B cell (primary cell): ENCODE data around the gene MFSD6. TPM values are rescaled to one million over a fixed set of nuclear protein-coding genes. Genes with fewer than 3 reads are reported as not detected.

Experiments
- ATAC-seq: fragments of 200-7000 bp; cut with Tn5 transposase; one replicate; pipeline ENCODE4 v1.10.0; 2021; ENCODE audit warnings: low read depth, mild to moderate bottlenecking, moderate number of reproducible peaks, moderate library complexity
- CTCF ChIA-PET: fragments of 350-600 bp; sonication (Branson Sonifier 250); formaldehyde crosslinking; loops from one replicate; lab custom pipeline; 2021; ENCODE audit warnings: antibody characterized with exemption, inconsistent platforms; lab: Charles Lee
- POLR2A ChIA-PET: fragments of 350-600 bp; sonication (Branson Sonifier 250); formaldehyde crosslinking; loops from one replicate; lab custom pipeline; 2021; ENCODE audit warnings: antibody characterized with exemption; lab: Charles Lee
- DNase-seq: peaks from one replicate; pipeline ENCODE4 v3.0.0; 2013
- H2AFZ ChIP-seq: 2 replicates; pipeline ENCODE4 v1.6.1; 2012; ENCODE audit warnings: mild to moderate bottlenecking, low read depth, low read length; ENCODE audit not compliant: insufficient read depth, poor library complexity, severe bottlenecking
- H3K27ac ChIP-seq, 2 donors: 1 replicate in 1 of 2; 2 replicates in 1 of 2; pipeline ENCODE4 v1.5.1; 2012 to 2013; ENCODE audit warnings: low read length in 2 of 2, mild to moderate bottlenecking in 2 of 2, moderate library complexity in 1 of 2
- H3K27me3 ChIP-seq, 4 experiments: fragments of 200-600 bp in 1 of 4; sonication (generic) in 1 of 4; replicated peaks in 1 of 4; 1 replicate in 2 of 4; 2 replicates in 2 of 4; pipeline versions ENCODE4 v1.6.1 to v1.7.0; 2013 to 2016; ENCODE audit warnings: low read length in 3 of 4, mild to moderate bottlenecking in 2 of 4, mixed read lengths in 1 of 4, moderate library complexity in 1 of 4; ENCODE audit not compliant: insufficient read depth in 4 of 4, control insufficient read depth in 3 of 4; ENCODE audit errors: control extremely low read depth in 1 of 4
- H3K36me3 ChIP-seq, 2 experiments: replicated peaks in 1 of 2; 1 replicate in 1 of 2; 2 replicates in 1 of 2; pipeline versions ENCODE4 v1.6.1 to v1.7.1; 2013; ENCODE audit warnings: low read length in 1 of 2; ENCODE audit not compliant: insufficient read depth in 2 of 2, control insufficient read depth in 1 of 2; ENCODE audit errors: control extremely low read depth in 1 of 2, extremely low read depth in 1 of 2
- H3K4me1 ChIP-seq, 2 donors: fragments of 200-600 bp in 1 of 2; sonication (generic) in 1 of 2; 1 replicate in 1 of 2; 2 replicates in 1 of 2; pipeline versions ENCODE4 v1.5.1 to v1.6.1; 2013 to 2017; ENCODE audit warnings: low read length in 2 of 2; ENCODE audit not compliant: control insufficient read depth in 2 of 2, insufficient read depth in 2 of 2
- H3K4me2 ChIP-seq: replicated peaks from 2 replicates; pipeline ENCODE3; 2012; ENCODE audit warnings: mild to moderate bottlenecking, low read depth, low read length; ENCODE audit not compliant: poor library complexity, severe bottlenecking
- H3K4me3 ChIP-seq, 5 experiments: fragments of 200-600 bp in 1 of 5; sonication (generic) in 1 of 5; 1 replicate in 3 of 5; 2 replicates in 2 of 5; pipeline versions ENCODE4 v1.5.1 to v1.7.0; 2011 to 2016; ENCODE audit warnings: low read length in 4 of 5, mild to moderate bottlenecking in 4 of 5, low read depth in 2 of 5, control low read depth in 1 of 5, moderate library complexity in 1 of 5; ENCODE audit not compliant: insufficient read depth in 1 of 5; ENCODE audit errors: control extremely low read depth in 1 of 5, extremely low read depth in 1 of 5
- H3K79me2 ChIP-seq: fragments of 200-600 bp; sonication (generic); one replicate; pipeline ENCODE4 v1.6.0; 2016; ENCODE audit warnings: low read length; ENCODE audit not compliant: control insufficient read depth, insufficient read depth
- H3K9ac ChIP-seq: fragments of 200-600 bp; sonication (generic); 2 replicates; pipeline ENCODE4 v1.6.1; 2017; ENCODE audit warnings: mild to moderate bottlenecking, low read length, moderate library complexity
- H3K9me3 ChIP-seq, 3 donors: one replicate each; pipeline versions ENCODE4 v1.6.1 to v1.7.1; 2013; ENCODE audit warnings: low read length in 2 of 3; ENCODE audit not compliant: control insufficient read depth in 2 of 3, insufficient read depth in 1 of 3; ENCODE audit errors: control extremely low read depth in 1 of 3
- H4K20me1 ChIP-seq: 2 replicates; pipeline ENCODE4 v1.6.0; 2012; ENCODE audit warnings: mild to moderate bottlenecking, low read length; ENCODE audit not compliant: insufficient read depth, control insufficient read depth, poor library complexity, severe bottlenecking
- H3K27ac Mint-ChIP-seq: one replicate; pipeline ENCODE4 v1.8.0; 2021; ENCODE audit warnings: mixed read lengths
- H3K27me3 Mint-ChIP-seq: one replicate; pipeline ENCODE4 v1.8.0; 2021; ENCODE audit warnings: mixed read lengths
- H3K4me1 Mint-ChIP-seq: one replicate; pipeline ENCODE4 v1.8.0; 2021; ENCODE audit warnings: mixed read lengths
- H3K4me3 Mint-ChIP-seq: one replicate; pipeline ENCODE4 v1.8.0; 2021; ENCODE audit warnings: mixed read lengths
- H3K9me3 Mint-ChIP-seq: one replicate; pipeline ENCODE4 v1.8.0; 2022; ENCODE audit warnings: mixed read lengths; ENCODE audit not compliant: insufficient read depth
- EZH2 ChIP-seq: IDR thresholded peaks from 2 replicates; pipeline ENCODE4 v1.6.1; 2012; ENCODE audit warnings: borderline replicate concordance, low read depth, mild to moderate bottlenecking, moderate library complexity, low read length; ENCODE audit not compliant: insufficient read depth, poor library complexity, severe bottlenecking
- WGBS: methylation state at CpG from one replicate; pipeline ENCODE4 v1.1.5; 2013; ENCODE audit warnings: missing lambda C conversion rate; ENCODE audit not compliant: insufficient coverage; 5-methylcytosine and 5-hydroxymethylcytosine counted together
- intact Hi-C: fragments of 100-400 bp; cut with micrococcal nuclease; formaldehyde crosslinking; loops from one replicate; pipeline ENCODE4 v1.10.0; 2022
- polyA plus RNA-seq: library from polyadenylated mRNA; depleted of rRNA; stranded (reverse); fragments of >200 nt; gene quantifications from 2 replicates; pipeline ENCODE4 v1.2.3, GENCODE V29; 2012
- total RNA-seq, 2 donors: library from RNA; stranded (reverse); fragments of 120-200 nt in 1 of 2; gene quantifications; 1 replicate in 1 of 2; 2 replicates in 1 of 2; pipeline versions ENCODE4 v1.2.3 to v1.2.4, GENCODE V29; 2013 to 2022
- TF ChIP-seq, protein P1 (sequence below): fragments of 200-600 bp; IDR thresholded peaks from one replicate; pipeline ENCODE4 v1.8.0; 2022; ENCODE audit warnings: antibody characterized with exemption, mild to moderate bottlenecking

MFSD6 gene
- total and polyA plus RNA-seq, 2 donors (not counting 1 experiment from before 2014, with no cell fraction given): 13.5 to 33.8 TPM

- intact Hi-C loops: no loop called here
- no peak for DNase-seq
- Histone ChIP-seq H3K36me3 (peaks cover 16 to 27% of the 10 kb centered on the region in 2 experiments), H3K9ac (no peak overlapping the region), H3K27ac (no peak overlapping the region), H3K4me1 (peaks cover 6 to 8% of the 10 kb centered on the region in 2 donors), H3K79me2 (peaks cover 75% of the 10 kb centered on the region), H3K9me3 (peaks cover 0 to 3% (median 0%) of the 10 kb centered on the region in 3 donors), H3K4me2 (no peak overlapping the region), H4K20me1 (peaks cover 35% of the 10 kb centered on the region), H3K4me3 (no peak overlapping the region), H2AFZ (no peak overlapping the region), H3K27me3 (no peaks in the 10 kb centered on the region)
- no peak overlapping the region for H3K4me3 Mint-ChIP-seq
- H3K9me3 Mint-ChIP-seq: no peaks in the 10 kb centered on the region
- H3K27ac Mint-ChIP-seq: no peak overlapping the region
- TF ChIP-seq EZH2: no peak
- TF ChIP-seq, protein P1, sequence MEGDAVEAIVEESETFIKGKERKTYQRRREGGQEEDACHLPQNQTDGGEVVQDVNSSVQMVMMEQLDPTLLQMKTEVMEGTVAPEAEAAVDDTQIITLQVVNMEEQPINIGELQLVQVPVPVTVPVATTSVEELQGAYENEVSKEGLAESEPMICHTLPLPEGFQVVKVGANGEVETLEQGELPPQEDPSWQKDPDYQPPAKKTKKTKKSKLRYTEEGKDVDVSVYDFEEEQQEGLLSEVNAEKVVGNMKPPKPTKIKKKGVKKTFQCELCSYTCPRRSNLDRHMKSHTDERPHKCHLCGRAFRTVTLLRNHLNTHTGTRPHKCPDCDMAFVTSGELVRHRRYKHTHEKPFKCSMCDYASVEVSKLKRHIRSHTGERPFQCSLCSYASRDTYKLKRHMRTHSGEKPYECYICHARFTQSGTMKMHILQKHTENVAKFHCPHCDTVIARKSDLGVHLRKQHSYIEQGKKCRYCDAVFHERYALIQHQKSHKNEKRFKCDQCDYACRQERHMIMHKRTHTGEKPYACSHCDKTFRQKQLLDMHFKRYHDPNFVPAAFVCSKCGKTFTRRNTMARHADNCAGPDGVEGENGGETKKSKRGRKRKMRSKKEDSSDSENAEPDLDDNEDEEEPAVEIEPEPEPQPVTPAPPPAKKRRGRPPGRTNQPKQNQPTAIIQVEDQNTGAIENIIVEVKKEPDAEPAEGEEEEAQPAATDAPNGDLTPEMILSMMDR: no peak
- no peaks in the 10 kb centered on the region for H3K27me3 Mint-ChIP-seq
- ATAC-seq: no peak
- POLR2A ChIA-PET: no interaction called here
- WGBS: 100% methylated on average over 4 of the region's 5 CpGs
- CTCF ChIA-PET: no interaction called here
- H3K4me1 Mint-ChIP-seq: peaks cover 48% of the 10 kb centered on the region
These were observed 28.4 kb downstream of the MFSD6 start for GRCh38 chr2:190436557-190436956.

GRCh38 chr2:190440113-190440512 is 32.0 kb downstream of the MFSD6 start:
- intact Hi-C loops: no loop called here
- ATAC-seq (no peak), DNase-seq (no peak)
- Histone ChIP-seq H4K20me1 (peaks cover 33% of the 10 kb centered on the region), H2AFZ (no peak overlapping the region), H3K4me1 (peaks cover 0 to under 1% of the 10 kb centered on the region in 2 donors), H3K4me2 (no peak overlapping the region), H3K27ac (no peak overlapping the region), H3K9ac (no peak overlapping the region), H3K27me3 (no peaks in the 10 kb centered on the region), H3K4me3 (no peak overlapping the region), H3K36me3 (peaks cover 16 to 30% of the 10 kb centered on the region in 2 experiments), H3K9me3 (peaks cover 0 to 3% (median 0%) of the 10 kb centered on the region in 3 donors), H3K79me2 (peaks cover 83% of the 10 kb centered on the region)
- CTCF ChIA-PET: no interaction called here
- Mint-ChIP-seq H3K4me3 (no peak overlapping the region), H3K27ac (no peak overlapping the region), H3K9me3 (no peaks in the 10 kb centered on the region), H3K4me1 (peaks cover 52% of the 10 kb centered on the region), H3K27me3 (no peaks in the 10 kb centered on the region)
- POLR2A ChIA-PET: no interaction called here
- no peak for TF ChIP-seq EZH2
- TF ChIP-seq, protein P1: no peak
